Islet precursor cell (in vitro differentiated cells): ENCODE data around the gene CRHR1.

Experiments used
- DNase-seq: peaks from one replicate; pipeline ENCODE4 v3.0.0-alpha.2; 2018

CRHR1 gene

DNA sequence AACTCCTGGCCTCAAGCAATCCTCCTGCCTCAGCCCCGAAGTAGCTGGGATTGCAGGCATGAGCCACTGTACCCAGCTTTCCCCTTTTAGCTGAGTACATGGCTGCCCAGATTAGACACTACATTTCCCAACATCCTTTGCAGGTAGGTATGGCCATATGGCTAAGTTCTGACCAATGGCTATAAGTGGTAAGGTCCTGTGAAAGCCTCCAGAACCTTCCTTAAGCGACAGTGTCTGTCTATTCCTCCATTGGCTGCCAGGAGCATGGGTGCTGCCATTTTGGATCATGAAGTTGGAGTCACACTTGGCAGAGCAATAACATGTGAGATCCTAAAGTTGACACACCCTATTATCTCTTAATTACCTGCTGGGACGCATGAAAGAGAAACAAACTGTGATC is 24.4 kb upstream of the CRHR1 start:
- no peak for DNase-seq

DNA sequence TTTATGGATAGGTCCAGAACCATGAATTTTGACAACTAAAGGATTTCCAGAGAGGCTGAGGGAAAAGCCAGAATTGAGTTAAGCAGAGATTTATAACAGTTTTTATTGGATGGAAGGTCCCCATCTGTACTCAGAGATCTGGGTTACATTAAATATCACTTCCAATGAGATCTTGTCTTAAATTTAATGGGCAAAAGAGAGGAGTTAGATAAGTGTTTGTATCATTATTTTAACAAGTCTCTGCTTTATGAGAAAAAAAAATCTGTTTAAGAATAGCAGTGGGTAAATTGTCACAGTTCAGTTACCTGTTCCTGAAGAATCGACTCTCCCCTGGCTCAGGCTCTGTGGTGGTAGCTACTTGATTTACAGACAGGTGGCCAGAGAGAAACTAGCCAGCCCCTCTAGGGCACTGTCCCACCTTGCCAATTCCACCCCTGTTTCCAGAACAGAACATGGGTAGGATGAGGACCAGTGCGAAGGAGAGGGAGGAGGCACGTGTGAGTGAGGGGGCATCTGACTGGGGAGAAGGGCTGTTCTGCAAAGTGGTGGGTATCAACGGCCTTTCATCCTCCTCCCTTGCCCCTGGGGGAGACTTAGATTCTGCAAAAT is 22.1 kb upstream of the CRHR1 start:
- no peak for DNase-seq

GRCh38 chr17:45763182-45763581 is 20.9 kb upstream of the CRHR1 start:
- DNase-seq = no peak

DNA sequence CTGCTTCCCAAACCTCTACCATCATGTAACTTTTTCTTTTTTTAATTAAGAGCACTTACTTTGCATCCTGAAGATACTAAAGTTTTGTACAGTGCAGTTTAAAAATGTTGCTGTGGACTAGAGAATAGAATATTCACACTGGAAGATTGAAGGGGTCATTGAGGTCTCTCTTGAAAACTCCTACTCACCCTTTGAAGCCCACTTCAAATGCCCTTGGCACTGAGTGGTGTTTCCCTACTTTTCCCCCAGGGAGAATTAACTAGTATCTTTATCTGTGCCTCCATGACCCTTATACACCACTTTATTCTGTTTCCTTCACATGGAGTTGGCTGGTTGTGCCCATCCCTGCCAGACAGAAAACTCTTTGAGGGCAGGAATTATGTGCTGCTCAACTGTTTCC is 19.6 kb upstream of the CRHR1 start:
- no peak for DNase-seq

- DNase-seq = peak; percentile 91
These were observed 16.1 kb upstream of the CRHR1 start for GRCh38 chr17:45768000-45768399.

- DNase-seq = peak; percentile 82
These were observed 13.4 kb upstream of the CRHR1 start for GRCh38 chr17:45770632-45771270.

- DNase-seq = no peak
These were observed 12.7 kb upstream of the CRHR1 start for GRCh38 chr17:45771271-45771959.

DNA sequence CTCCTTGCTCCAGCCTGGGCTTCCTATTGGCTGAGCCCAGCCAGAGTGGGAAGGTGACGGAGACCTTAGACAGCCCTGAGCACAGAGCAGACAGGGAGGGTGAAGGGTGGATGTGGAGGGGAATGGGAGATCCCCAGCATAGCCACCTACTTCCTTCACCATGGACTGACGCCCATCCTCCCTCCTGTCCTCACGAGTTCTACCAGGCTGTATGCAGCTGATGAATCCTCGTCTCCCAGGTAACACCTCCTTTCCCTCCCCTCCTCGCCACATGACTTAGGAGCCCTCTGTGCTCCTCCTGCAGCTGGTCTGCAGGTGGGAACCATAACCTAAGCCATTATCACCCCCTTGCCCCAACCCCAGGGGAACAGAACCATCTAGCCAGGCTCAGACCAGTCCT is 9.0 kb upstream of the CRHR1 start:
- DNase-seq = no peak

- no peak for DNase-seq
These were observed 8.5 kb upstream of the CRHR1 start for GRCh38 chr17:45775576-45776011.

GRCh38 chr17:45776896-45777295 is 7.2 kb upstream of the CRHR1 start:
- DNase-seq = no peak

DNA sequence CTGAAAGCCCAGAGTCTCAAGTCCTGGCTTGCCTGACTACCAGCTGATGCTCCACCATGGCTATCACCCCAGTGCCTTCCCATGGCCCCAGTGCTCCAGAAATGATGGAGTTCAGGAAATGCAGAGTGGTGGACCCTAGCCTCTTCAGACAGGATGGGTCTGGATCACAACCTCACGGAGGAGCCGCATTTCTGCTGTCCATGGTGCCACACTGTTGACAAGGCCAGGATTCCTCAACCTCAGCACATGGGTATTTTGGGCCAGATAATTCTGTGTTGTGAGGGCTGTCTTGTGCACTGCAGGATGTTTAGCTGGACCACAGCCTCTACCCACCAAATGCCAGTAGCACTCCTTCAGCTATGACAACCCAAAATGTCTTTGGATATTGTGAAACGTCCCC is 6.7 kb upstream of the CRHR1 start:
- DNase-seq = no peak

DNA sequence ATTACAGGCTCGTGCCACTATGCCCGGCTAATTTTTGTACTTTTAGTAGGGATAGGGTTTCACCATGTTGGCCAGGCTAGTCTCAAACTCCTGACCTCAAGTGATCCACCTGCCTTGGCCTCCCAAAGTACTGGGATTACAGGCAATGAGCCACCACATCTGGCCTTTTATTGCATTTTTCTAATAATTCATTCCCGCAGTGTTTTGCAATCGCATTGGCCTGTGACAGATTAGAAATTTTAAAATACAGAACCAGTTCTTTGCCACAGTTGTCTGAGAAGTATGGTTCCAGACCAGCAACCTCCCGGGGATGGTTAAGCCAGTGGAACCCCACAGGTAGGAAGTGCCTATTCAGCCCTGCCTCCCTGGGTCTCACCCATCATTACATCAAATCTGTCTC is 3.2 kb upstream of the CRHR1 start:
- DNase-seq = no peak

DNA sequence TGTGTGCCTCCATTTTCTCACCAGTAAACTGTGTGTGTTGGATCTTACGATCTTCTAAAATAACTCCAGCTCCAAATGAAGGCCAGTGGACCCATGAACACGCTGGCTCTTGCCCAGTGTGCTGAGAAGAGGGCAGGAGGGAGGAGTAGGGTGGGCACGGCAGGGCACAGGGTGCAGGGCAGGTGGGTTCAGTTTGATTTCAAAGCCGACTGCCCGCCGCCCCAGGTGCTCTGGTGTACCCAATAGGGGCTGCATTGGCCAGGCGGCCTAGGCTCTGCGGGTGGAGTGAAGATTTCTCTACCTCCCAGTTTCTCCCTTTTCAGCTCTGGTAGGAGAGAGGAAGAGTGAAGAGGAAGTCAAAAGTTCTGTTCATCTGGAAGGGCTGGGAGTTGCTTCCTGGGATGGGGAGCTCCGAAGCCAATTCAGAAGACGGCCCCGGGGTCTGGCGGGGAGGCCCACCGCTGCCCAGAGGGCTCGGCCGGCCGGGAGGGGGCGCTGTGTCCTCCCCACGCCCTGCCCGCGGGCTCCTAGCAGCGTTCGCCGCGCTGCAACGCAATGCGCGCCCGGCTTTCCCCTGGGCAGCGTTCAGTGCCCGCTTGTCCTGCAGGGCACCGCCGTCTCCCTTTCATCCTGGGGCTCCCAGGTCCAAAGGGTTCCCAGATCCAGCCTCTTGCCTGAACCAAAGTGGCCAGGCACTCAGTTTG is 1.1 kb upstream of the CRHR1 start:
- peak; percentile 79 for DNase-seq

DNA sequence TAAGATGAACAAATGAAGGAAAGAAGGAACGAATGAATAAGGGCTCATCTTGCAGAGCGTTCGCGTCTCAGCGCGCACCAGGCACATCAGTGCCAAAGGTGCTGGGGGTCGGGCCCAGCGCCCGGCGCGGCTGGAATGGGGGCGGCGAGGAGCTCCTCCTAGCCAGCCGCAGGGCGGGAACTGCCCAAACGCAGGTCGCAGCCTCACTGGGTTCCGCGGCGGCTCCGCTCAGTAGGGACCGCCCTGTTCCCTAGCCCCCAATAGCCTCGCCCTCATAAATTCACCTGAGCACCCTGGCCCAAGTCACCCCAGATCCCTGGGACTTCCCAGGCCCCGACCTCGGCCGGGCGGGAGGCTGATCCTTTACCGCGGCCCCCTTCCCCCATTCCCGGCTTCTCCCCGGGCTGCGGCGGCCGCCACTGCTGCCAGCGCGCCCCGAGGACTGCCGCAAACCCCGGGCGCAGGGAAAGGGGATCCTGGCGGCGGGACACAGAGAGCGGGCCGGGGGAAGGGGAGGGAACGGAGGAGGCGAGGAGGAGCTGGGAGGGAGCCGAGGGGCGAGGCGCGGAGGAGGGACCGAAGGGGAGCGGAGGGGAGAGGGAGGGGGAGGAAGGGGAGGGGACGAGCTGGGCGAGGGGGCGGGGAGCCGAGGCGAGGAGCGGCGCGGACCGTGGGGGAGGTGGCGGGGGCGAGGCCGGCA is 377 bp upstream of the CRHR1 start:
- peak; percentile 79 for DNase-seq

DNA sequence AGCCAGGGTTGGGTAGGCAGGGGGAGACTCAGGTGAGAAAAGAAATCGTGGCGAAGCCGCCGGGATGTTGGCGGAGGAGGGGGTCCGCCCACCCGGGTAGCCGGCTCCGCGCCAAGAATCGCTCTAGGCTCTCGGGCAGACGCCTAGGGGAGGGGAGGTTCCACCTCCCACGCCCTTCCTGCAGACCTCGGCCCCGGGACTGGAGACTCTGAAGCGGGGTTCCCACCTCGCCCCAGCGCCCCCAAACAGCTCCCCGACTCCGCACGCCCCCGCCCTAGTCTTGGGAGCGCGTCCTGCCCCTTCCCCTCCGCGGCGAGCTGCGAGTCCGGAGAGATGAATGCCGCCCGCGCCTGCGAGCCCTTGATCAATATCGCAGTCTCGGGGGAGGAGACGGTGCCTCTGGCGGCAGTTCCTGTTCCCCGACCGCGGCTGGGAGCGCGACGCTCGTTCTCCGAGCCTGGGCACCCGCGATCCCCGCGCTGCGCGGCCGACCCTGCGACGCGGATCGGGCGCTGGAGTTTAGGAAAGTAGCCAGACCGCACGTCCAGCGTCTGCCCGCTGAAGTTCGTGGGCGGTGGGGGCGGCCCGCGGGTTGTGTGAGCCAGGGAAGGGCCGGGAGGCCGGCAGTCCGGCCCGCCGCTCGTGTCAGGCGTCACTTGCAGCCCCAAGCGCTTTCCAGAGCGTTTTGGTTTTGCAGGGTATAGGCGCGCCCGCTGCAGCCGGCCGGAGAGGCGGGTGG is 790 bp downstream of the CRHR1 start:
- peak; percentile 84 for DNase-seq

- DNase-seq = no peak
These were observed 1.5 kb downstream of the CRHR1 start for GRCh38 chr17:45785480-45786193.

- no peak for DNase-seq
These were observed 2.2 kb downstream of the CRHR1 start for GRCh38 chr17:45786349-45786748.

DNA sequence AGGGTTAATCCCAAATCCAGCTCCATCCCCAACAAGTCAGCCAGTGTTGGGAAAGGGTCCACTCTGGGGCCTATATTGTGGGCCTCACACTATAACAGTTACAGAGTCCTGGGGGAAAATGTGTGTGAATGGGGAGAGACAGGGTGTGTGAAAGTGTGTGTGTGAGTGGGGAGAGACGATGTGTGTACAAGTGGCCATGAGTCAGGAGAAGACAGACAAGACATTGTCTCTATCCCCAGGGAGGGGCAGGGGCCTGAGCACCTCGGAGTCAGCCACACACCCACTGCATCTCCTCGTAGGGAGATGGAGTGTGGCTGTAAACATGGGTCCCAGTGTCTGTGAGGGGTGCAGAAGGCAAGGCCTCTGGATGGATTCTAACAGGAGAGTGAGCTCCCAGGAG is 2.9 kb downstream of the CRHR1 start:
- DNase-seq = peak; percentile 65

GRCh38 chr17:45787656-45788055 is 3.5 kb downstream of the CRHR1 start:
- no peak for DNase-seq

DNA sequence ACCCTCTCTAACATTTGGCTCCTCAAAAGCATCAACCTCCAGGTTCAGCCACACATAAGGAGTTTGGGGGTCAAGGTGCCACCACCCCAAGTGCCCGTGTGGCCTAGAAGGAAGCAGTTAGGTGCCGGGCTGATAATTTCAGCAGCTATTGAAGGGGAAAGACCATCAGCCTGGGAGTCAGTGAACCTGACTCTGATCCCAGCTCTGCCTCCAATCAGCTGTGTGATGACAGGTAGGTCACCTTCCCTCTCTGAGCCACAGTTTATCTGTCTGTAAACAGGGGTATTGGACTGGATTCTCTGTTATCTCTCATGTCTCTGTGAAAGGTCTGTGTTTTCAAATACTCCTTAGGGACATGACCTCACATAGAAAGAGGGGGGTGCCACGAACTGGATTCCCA is 3.9 kb downstream of the CRHR1 start:
- no peak for DNase-seq

DNA sequence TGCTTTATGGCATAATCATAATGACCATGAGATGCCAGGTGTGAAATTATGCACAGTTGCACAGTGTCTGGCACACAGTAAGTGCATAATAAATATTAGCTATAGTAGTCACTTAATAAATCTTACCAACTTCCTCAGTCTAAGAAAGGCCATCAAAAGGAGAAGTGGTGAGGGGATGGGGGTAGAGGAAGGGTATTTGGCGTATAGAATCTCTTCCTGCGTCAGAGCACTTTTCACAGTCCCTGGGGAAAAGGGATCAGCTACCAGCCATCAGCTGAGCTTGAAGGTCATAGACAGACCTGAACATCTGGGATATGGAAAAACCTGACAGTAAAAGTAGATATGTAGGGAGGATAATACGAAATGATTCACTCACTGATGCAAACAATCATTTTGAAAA is 5.8 kb downstream of the CRHR1 start:
- DNase-seq = no peak
